ENCODE data around the gene RASA3. TPM values are rescaled to one million over a fixed set of nuclear protein-coding genes. Genes with fewer than 3 reads are reported as not detected.
"Not testable (repeated sequence)": the region's sequence is repeated elsewhere in the genome, so short reads cannot be mapped to it uniquely, and the experiment has no call there.

RASA3 gene
- total RNA-seq, 1 experiment from 2014 or later = 0.95 TPM

DNA sequence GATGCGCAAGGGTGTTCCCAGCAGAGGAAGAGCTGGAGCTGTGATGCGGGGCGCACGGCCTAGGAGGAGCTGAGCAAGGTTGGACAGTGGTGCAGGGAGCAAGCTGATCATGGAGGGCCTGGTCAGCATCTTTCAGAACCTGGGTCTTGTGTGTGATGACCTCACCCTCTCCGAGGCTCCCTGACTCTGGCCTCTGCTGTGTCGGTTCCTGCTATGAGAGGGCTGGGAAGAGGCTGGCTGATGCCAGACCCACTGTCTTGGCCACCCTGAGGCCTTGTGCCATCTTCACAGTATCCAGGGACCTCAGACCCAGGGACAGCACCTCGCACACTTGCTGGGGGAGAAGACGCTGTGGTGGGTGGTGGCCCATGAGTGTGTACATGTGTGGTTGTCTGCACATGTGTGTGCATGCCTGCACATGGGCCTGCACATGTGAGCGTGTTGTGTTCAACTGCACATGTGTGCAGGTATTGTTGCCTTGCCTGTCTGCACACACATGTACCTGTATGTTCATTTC, 142.0 kb downstream of the RASA3 start:
- Mint-ChIP-seq H3K4me1 (ENCODE audit: low read depth, unreplicated experiment) (no peaks in the 10 kb centered on the region), H3K4me3 (ENCODE audit: unreplicated experiment) (no peak overlapping the region), H3K36me3 (ENCODE audit: insufficient read depth, unreplicated experiment) (no peaks in the 10 kb centered on the region), H3K27ac (ENCODE audit: unreplicated experiment) (no peak overlapping the region), H3K9me3 (ENCODE audit: unreplicated experiment) (peaks cover 22% of the 10 kb centered on the region), H3K27me3 (ENCODE audit: insufficient read depth, unreplicated experiment) (peaks cover 2% of the 10 kb centered on the region)
- Histone ChIP-seq H3K4me1 (no peaks in the 10 kb centered on the region), H3K27me3 (replicated peaks; ENCODE audit: control insufficient read depth, insufficient read depth, low read length) (no peaks in the 10 kb centered on the region), H3K4me3 (ENCODE audit: low read depth, low read length) (no peak overlapping the region), H3K9me3 (no peaks in the 10 kb centered on the region), H3K36me3 (ENCODE audit: control insufficient read depth, insufficient read depth, low read length) (no peaks in the 10 kb centered on the region)
- ChIA-PET POLR2A (no interaction called here), CTCF (no interaction called here)
- TF ChIP-seq, protein P1, sequence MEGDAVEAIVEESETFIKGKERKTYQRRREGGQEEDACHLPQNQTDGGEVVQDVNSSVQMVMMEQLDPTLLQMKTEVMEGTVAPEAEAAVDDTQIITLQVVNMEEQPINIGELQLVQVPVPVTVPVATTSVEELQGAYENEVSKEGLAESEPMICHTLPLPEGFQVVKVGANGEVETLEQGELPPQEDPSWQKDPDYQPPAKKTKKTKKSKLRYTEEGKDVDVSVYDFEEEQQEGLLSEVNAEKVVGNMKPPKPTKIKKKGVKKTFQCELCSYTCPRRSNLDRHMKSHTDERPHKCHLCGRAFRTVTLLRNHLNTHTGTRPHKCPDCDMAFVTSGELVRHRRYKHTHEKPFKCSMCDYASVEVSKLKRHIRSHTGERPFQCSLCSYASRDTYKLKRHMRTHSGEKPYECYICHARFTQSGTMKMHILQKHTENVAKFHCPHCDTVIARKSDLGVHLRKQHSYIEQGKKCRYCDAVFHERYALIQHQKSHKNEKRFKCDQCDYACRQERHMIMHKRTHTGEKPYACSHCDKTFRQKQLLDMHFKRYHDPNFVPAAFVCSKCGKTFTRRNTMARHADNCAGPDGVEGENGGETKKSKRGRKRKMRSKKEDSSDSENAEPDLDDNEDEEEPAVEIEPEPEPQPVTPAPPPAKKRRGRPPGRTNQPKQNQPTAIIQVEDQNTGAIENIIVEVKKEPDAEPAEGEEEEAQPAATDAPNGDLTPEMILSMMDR (IDR thresholded peaks at IDR 0.05; ENCODE audit: insufficient read depth in 1 of 2, low read depth in 1 of 2, low read length in 1 of 2, severe bottlenecking in 1 of 2, unreplicated experiment in 1 of 2) = no peak
- intact Hi-C loops (cut with micrococcal nuclease; ENCODE audit: unreplicated experiment) = no loop called here
- DNase-seq = no peak
- BruUV-seq (replicated peaks) = no TSS peak

DNA sequence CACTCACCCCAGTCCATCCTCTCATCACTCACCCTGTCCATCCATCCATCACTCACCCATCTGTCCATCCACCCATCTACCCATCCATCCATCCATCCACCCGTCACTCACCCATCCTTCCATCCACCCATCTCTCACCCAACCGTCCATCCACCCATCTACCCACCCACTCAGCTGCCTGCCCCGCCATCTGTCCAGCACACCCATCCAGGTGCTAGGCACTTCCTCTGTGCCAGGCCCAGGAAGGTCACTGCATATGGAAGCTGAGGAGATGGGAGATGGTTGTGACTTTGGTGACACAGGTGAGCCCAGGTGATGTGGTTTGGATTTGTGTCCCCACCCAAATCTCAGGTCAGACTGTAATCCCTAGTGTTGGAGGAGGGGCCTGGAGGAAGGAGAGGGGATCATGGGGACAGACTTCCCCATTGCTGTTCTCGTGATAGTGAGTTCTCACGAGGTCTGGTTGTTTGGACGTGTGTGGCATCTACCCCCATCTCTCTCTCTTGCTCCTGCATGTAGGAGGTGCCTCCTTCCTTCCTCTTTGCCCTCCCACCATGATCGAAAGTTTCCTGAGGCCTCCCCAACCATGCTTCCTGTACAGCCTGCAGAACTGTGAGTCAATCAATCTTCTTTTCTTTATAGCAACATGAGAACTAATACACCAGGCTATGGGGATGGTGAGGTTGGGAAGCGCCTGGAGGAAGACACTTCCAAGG, 142.7 kb downstream of the RASA3 start:
- no peak for DNase-seq
- no peak overlapping the region for H3K27ac Mint-ChIP-seq (ENCODE audit: unreplicated experiment)
- H3K36me3 Mint-ChIP-seq (ENCODE audit: insufficient read depth, unreplicated experiment) = no peaks in the 10 kb centered on the region
- no peak overlapping the region for H3K4me3 Mint-ChIP-seq (ENCODE audit: unreplicated experiment)
- CTCF ChIA-PET = no interaction called here
- no peaks in the 10 kb centered on the region for H3K4me1 Mint-ChIP-seq (ENCODE audit: low read depth, unreplicated experiment)
- Histone ChIP-seq H3K36me3 (ENCODE audit: control insufficient read depth, insufficient read depth, low read length) (no peaks in the 10 kb centered on the region), H3K4me1 (no peaks in the 10 kb centered on the region), H3K27me3 (replicated peaks; ENCODE audit: control insufficient read depth, insufficient read depth, low read length) (no peaks in the 10 kb centered on the region), H3K4me3 (ENCODE audit: low read depth, low read length) (no peak overlapping the region), H3K9me3 (no peaks in the 10 kb centered on the region)
- TF ChIP-seq, protein P1 (IDR thresholded peaks at IDR 0.05; ENCODE audit: insufficient read depth in 1 of 2, low read depth in 1 of 2, low read length in 1 of 2, severe bottlenecking in 1 of 2, unreplicated experiment in 1 of 2) = no peak
- intact Hi-C loops (cut with micrococcal nuclease; ENCODE audit: unreplicated experiment) = no loop called here
- BruUV-seq (replicated peaks) = no TSS peak
- peaks cover 2% of the 10 kb centered on the region for H3K27me3 Mint-ChIP-seq (ENCODE audit: insufficient read depth, unreplicated experiment)
- peaks cover 22% of the 10 kb centered on the region for H3K9me3 Mint-ChIP-seq (ENCODE audit: unreplicated experiment)
- POLR2A ChIA-PET = no interaction called here

DNA sequence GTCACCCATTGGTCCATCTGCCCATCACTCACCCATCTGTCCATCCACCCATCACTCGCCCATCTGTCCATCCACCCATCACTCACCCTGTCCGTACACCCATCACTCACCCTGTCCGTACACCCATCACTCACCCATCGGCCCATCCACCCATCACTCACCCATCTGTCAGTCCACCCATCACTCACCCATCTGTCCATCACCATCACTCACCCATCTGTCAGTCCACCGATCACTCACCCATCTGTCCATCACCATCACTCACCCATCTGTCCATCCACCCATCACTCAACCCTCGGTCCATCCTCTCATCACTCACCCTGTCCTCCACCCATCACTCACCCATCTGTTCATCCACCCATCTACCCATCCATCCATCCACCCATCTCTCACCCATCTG, 143.6 kb downstream of the RASA3 start:
- BruUV-seq (replicated peaks); H3K4me1 ChIP-seq; H3K27me3 ChIP-seq (replicated peaks; ENCODE audit: control insufficient read depth, insufficient read depth, low read length); H3K4me3 Mint-ChIP-seq (ENCODE audit: unreplicated experiment); H3K27ac Mint-ChIP-seq (ENCODE audit: unreplicated experiment); H3K9me3 ChIP-seq; H3K36me3 ChIP-seq (ENCODE audit: control insufficient read depth, insufficient read depth, low read length); H3K27me3 Mint-ChIP-seq (ENCODE audit: insufficient read depth, unreplicated experiment); POLR2A ChIA-PET; intact Hi-C loops (cut with micrococcal nuclease; ENCODE audit: unreplicated experiment); H3K4me3 ChIP-seq (ENCODE audit: low read depth, low read length); CTCF ChIA-PET; H3K36me3 Mint-ChIP-seq (ENCODE audit: insufficient read depth, unreplicated experiment); H3K4me1 Mint-ChIP-seq (ENCODE audit: low read depth, unreplicated experiment); DNase-seq: not testable (repeated sequence)
- peaks cover 22% of the 10 kb centered on the region for H3K9me3 Mint-ChIP-seq (ENCODE audit: unreplicated experiment)
